ENCODE measurements around the gene RIOK3.
A peak's percentile ranks its signal among the peaks of the same experiment; 100 is the strongest.
"Not testable (repeated sequence)": the region's sequence is repeated elsewhere in the genome, so short reads cannot be mapped to it uniquely, and the experiment has no call there.

The RIOK3 gene

DNA sequence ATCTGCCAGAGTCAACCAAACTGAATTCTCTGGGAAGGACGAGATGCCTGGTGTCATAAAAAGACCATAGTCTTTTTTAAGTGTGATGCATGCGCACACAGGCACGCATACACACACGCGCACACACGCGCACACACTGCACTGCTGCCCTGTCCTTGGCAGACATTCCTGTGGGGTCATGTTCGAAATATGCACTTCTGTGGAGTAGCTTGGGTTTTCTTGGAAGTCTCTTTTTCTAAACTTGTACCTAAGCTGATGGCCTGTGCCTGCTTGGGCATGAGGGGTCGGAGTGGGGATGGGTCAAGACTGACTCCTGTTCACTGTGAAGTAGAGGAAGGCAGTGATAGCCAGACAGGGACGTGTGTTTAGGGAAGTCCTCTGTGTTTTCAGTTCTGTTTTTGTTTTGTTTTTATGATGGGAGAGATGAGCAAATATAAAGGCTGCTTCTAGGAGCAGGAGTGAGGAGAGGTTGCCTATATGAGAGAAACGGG is 46.2 kb downstream of the RIOK3 start:
- DNase-seq: no peak

DNA sequence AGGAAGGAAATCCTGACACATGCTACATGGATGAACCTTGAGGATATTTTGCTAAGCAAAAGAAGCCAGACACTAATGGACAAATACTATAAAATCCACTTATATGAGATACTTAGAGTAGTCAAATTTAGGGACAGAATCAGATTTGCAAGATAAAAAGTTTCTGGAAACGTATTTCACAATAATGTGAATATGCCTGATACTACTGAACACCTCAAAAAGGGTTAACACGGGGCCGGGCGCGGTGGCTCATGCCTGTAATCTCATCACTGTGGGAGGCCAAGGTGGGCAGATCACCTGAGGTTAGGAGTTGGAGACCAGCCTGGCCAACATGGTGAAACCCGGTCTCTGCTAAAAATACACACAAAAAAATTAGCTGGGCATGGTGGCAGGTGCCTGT is 48.5 kb downstream of the RIOK3 start:
- DNase-seq: no peak

DNA sequence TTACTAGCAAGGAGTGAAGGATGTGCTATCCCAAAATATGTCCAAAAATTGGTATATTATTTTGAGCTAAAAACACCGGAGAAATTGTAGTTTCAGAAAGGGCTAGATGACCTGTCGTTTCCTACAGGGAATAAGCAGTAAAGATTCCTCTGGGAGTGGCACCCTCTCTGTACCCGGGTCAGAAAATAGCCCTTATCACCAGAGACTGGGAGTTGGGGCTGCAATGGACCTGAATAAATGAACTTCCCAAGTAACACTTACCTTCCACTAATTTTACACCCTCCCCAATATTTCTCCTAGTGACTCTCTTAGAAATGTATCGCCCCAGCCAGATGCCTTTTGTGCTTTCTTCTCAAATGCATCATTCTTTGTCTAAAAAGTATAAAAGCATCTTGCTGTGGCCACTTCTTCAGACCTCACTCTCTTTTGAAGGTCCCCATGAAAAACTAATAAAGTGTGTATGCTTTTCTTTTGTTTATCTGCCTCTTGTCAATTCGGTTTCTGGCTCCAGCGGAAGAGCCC is 49.5 kb downstream of the RIOK3 start:
- no peak for DNase-seq

DNA sequence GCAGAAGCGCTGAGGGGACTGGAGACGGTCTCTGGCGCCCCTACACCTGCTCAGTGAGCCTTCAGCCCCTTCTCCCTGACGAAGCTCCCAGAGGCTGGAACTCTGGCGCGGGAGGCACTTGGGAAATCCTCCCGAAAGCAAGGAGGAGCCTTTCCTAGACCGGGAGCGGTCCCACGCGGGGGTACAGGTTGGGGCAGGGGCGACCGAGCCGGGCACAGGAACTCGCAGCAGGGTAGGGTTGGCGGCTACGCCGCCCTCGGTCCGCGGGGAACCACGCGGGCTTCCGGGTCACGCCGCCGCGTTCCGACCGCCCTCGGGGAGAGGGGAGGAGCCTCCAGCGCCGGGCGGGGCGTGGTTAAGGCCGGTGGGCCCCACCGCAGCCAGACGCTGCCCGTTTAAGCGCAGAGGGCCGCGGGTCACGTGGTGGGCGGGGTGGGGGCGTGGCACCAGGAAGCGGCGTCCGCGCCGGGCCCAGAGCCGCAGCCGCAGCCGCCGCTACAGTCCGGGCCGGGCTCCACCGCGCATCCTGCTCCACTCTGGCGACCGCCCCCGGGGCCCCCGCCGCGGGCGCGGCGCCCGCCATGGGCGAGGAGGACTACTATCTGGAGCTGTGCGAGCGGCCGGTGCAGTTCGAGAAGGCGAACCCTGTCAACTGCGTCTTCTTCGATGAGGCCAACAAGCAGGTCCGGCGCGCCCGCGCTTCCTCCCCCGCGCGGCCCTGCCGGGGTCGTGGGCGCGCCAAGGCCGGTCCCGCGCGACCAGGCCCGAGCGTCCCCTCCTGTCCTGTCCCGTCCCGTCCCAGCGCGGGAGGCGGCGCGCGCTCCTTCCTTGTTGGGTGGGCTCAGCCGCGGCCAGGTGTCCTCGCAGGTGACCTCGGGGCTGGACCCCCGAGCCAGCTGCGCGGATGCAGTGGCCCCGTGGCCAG is 50.2 kb downstream of the RIOK3 start, which contains the start of gene RMC1:
Gene RMC1 (plus strand): TSS at position 474 of the 925 bp plus-strand sequence. CDS start 108 bp downstream, at position 582.
- peak; percentile 96 for DNase-seq

DNA sequence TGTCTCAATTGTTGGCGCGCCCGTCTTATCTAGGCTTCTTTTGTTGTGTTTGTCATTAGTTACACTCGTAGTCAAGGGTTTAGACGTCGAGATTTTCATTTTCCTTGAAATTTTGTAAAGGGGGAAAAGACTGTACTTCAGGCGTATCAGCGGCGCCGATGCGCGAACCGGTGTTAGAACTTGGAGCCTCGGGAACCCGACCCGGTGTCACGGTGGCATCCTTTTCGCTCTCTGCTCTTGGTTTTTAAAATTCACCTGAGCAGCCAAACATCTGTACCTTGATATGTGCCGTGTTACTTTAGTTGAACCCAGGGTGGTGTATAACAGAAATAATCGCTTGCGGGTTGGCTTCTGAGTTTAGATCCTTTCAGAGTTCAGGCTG is 50.9 kb downstream of the RIOK3 start:
- no peak for DNase-seq

DNA sequence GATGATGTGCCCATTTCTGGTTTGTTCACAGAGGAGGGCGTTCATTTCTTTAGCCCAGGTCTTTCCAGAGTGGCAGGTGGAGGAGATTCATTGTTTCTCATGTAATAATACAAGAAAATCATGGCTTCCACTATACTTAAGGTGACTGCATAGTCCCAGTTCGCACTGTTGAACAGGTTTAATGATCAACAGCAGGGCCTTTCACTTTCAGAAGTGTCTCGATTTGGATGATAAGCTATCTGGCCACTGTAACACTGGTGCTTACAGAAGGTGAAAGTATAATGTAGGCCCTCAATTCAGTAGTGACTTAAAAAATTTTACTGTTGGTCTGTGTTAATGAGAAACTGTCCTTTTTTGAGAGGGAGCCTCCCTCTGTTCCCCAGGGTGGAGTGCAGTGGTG is 51.6 kb downstream of the RIOK3 start:
- DNase-seq: peak; percentile 41

DNA sequence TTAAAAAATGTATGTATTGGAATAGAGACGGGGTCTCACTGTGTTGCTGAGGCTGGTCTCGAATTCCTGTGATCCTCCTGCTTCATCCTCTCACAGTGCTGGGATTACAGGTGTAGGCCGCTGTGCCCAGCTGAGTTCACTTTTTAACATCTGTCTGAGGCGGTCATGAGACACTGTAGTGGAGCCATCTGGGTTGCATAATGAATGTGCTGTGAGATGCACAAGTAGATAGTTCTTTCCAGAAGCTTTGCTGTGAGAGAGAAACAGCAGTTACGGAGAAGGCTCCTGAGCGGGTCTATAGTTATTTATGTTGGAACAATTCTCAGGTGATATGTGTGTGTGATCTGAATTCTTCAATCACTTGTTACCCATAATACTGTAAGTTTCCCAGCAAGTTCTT is 53.3 kb downstream of the RIOK3 start:
- no peak for DNase-seq

DNA sequence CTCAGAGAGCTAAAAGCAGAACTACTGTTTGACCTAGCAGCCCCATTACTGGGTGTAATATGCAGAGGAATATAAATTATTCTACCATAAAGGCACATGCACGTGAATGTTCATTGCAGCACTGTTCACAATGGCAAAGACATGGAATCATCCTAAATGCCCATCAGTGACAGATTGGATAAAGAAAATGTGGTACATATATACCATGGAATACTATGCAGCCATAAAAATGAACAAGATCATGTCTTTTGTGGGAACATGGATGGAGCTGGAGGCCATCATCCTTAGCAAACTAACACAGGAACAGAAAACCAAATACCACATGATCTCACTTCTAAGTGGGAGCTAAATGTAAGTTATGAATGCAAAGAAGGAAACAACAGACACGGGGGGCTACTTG is 57.8 kb downstream of the RIOK3 start:
- DNase-seq: not testable (repeated sequence)

DNA sequence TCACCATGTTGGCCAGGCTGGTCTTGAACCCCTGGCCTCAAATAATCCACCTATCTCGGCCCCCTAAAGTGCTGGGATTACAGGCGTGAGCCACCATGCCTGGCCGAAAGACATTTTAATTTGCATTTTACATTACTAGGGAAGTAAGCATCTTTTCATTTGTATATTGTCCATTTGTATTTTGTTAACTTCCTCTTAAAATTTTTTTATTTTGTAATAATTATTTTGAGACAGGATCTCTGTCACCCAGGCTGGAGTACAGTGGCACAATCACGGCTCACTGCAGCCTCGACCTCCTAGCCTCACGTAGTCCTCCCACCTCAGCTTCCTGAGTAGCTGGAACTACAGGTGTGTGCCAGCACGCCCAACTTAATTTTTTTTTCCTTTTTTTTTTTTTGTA is 59.1 kb downstream of the RIOK3 start:
- DNase-seq: not testable (repeated sequence)

DNA sequence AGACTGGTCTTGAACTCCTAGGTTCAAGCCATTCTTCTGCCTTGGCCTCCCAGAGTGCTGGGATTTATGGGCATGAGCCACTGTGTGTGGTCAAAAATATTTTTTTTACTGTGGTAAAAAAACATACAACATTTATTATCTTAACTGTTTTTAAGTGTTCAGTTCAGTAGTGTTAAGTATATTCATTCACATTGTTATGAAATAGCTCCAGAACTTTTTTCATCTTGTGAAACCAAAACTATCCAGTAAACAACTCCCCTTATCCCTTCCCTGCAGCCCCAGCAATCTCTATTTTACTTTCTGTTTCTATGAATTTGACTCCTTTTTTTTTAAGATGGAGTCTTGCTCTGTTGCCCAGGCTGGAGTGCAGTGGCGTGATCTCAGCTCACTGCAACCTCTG is 59.6 kb downstream of the RIOK3 start:
- no peak for DNase-seq

DNA sequence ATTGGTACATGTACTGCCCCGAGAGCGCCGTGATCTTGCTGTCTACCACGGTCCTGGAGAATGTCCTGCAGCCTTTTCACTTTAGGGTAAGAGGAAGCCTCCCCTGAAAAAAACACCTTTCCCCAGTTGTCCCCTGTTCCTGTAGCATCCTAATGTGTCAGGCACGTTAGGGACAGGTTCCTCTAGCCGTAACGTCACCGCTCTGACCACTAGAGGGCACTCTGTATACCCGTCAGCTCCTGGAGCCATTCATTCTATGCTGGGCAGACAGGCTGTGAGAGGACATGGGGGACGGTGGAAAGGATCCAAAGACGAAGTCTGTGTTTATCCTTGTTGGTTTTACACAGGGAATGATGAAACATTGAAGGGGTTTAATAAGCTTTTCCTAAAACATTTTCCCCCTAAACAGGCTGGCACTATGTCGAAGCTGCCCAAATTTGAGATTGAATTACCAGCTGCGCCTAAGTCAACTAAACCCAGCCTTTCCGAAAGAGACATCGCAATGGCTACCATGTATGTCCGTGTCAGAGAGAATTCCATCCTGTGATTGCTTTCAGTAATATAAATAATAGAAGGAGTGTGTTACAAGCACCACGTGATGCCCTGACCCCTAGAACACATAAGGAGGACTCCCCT is 62.9 kb downstream of the RIOK3 start:
- DNase-seq: peak; percentile 84

DNA sequence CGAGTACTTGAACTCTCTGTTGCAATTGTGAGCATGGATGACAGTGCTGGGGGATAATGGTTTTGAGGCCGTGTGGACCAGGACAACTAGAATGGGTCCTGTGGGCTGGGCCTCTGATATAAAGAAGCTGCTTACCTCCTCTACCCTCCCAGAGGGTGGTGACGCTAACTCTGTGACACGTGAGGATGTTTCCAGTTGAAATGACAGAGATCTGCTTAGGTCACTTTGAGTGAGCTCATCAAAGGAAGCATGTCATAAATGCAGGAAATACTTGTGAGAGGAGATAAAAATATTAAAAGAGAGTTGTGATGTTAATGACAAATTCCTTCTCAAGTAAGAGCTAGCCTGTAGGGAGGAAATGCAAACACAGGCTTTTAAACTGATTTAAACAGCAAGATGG is 66.6 kb downstream of the RIOK3 start:
- DNase-seq: no peak

DNA sequence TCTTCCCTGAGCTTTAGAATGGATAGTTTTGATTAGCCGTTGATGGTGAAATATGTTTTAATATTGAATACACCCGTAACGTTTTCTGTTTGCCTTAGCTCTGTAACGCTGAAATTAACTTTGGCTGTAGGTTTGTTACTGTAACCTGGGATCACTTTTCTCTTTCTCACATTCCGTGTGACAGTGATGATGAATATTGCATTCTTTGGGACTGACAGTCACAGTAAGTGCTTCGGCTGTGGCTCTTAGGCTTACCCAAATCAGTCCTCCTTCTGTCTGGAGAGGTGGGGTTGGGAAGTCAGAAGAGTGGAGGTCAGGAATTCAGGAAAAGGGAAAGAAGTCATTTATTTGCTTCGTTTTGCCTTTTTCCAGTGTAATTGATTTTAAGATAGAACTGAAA is 68.2 kb downstream of the RIOK3 start:
- no peak for DNase-seq

DNA sequence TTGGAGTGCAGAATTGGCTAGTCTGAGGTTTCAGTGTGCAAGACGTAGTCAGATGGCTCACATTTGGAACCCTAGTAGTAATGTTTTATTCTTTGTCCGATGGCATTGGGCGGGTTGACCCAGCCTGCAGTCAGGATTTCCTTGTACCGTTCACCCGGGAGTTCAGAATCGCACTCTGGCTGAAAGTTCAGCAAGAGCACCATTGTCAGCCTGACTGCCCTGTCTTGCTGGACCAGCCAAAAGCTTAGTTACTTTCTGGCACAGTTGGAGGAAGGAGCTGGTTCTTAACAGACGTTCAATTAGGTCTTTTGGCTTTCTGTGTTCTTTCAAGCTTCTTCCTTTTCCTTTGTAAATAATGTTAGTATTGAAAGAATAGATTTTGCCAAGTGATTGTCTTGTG is 68.8 kb downstream of the RIOK3 start:
- DNase-seq: no peak

DNA sequence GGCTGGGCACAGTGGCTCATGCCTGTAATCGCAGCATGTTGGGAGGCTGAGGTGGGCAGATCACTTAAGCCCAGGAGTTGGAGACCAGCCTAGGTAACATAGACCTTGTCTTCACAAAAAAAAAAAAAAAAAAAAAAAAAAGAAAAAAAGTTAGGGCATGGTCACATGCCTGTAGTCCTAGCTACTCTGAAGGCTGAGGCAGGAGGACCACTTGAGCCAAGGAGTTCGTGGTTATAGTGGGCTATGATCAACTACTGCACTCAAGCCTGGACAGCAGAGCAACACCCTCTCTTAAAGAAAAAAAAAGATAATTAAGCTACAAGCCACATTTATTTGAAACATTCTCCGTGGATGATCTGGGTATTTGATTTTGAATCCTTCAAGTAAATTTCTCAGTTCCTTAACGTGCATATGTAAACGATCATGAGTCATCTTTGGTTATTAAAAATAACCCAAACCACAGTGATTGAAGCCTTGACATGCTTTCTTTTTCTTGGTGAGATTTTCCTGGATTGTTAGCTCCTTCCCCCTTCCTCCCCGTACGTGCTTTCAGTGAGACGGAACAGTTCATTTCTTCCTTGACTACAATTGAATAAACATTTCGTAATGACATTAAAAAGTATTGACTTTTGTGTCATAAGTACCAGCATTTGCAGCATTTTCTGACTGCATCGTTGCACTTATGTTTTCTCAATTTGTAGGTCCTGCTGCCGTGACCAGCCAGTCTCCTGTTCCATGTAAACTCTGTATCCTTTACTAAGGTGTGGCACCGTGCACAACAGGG is 70.5 kb downstream of the RIOK3 start:
- DNase-seq: no peak

DNA sequence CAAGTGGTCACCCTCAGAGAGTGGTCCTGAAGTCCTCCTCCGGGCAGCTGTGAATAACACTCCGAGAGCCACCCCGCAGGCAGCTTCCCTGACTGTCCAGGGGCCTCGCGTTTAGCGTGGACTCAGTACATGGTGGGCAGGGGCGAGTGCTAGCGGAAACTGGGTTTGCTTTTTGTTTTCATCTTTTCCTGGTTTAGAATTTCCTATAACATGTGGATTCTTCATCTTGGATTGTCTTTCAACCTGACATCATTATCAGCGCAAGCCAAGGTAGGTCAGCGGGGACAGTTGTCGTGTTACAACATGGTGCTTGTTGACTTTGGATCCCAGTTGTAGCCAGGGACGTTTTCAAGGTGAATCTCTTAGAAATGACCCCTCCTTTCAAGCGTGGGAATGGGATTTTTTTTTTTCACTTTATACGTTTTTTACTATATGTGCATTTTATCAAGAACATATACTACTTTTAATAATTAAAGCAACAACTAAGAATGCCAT is 71.2 kb downstream of the RIOK3 start:
- no peak for DNase-seq

DNA sequence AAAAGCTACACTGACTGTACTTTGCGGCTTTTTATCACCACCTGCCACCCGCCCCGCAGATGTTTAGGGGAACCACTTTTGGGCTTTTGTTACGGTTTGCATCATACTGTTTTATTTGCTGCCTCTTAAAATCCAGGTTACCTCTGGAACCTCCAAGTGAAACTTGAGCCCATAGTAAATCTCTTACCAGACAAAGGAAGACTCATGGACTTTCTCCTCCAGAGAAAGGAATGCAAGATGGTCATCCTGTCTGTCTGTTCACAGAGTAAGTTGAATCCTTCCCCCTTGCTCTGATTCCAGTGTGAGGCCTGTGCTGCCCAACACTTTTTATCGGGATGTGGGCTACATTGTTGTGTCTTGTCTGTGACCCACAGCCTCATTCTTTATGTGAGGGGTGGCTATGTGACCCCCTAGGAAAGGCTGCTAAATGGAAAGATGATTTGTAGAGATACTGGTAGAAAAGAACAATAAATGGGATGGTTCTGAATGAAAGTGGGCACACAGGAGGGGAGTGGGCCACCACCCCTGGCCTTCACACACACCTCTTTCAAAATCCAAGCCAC is 73.5 kb downstream of the RIOK3 start:
- no peak for DNase-seq

DNA sequence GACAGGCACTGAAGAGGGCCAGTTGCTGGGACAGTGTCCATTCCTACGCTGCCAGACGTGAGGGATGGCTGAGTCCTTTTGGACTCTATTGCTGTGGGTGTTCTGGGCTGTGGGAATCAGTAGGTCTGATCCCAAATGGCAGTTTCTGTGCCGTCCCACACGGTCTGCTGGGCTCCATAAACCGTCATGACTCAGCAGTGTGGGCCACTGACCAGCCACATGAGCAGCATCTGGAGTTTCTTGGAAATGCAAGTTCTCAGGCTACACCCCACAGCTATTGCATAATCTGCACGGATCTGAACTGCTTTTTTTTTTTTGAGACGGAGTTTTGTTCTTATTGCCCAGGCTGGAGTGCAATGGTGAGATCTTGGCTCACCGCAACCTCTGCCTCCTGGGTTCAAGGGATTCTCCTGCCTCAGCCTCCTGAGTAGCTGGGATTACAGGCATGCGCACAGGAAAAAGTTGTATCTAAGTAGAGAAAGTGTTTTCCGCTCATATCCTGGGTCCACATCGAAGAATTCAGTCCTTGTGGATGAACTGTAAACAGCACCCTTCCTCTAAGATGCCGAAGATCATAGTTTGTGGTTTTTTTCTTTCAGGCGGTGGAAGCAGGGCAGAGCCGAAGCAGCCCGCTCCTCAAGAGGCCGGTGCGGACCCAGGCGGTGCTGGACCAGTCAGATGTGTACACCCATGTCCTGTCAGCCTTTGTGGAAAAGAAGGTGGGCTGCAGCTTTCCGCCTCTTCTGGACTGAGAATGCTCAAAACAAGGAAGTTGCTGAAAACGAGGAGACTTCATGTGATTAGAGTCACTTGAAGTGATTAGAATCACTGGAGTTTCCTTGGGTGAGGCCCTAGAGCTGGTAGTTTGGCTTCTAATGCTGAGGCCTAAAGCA is 75.7 kb downstream of the RIOK3 start:
- no peak for DNase-seq

DNA sequence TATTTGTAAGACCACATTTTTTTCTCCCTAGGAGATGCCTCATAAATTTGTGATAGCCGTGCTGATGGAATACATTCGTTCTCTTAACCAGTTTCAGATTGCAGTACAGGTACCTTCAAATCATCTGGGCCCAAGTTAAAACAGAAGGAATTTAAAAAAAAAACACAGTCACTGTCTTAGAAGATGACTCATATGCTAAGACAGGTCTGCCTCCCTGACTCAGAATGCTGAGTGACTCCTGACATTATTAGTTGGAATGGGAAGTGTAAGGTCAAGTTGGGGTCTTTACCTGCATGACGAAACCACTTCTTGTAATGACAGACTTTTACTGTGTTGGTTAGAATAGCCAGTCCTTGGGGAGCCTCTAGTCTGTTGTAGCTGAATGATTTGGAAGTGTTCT is 76.5 kb downstream of the RIOK3 start:
- DNase-seq: no peak

DNA sequence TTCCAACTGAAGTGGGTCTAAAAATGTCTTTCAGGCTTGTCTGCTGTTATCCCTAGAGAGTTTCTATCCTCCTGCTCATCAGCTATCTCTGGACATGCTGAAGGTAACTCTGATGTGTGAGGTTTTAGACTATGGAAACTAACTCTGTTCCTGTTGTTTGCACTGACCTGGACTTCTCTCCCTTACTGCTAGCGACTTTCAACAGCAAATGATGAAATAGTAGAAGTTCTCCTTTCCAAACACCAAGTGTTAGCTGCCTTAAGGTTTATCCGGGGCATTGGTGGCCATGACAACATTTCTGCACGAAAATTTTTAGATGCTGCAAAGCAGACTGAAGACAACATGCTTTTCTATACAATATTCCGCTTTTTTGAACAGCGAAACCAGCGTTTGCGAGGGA is 77.1 kb downstream of the RIOK3 start:
- no peak for DNase-seq

DNA sequence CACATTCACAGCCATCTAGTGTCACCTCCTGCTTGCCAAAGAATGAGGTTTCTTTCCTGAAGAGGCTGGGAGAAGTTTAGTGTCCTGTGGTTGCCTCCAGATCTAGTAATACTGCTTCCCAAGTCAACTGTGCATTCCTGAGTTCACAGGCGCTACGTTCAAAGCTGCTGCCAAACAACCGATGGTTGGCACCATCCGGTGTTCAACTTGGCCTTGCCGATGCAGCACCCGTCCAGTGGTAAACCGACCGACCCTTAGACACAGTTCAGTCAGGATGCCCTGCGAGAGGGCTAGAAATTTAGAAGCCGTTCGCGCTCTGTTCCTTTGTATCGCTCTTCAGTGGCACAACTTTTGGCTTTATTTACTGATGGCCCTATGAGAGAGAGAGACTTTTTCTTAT is 78.8 kb downstream of the RIOK3 start:
- DNase-seq: no peak

Data from CD4-positive, alpha-beta T cell treated with Interleukin-10 for 1 hour (primary cell).